ENCODE measurements around the gene ST7L. TPM values are rescaled to one million over a fixed set of nuclear protein-coding genes. Genes with fewer than 3 reads are reported as not detected.

The ST7L gene
- total and polyA plus RNA-seq, 2 of the 4 experiments (the other 2 are of a cell fraction): 7.7 to 14.7 TPM

DNA sequence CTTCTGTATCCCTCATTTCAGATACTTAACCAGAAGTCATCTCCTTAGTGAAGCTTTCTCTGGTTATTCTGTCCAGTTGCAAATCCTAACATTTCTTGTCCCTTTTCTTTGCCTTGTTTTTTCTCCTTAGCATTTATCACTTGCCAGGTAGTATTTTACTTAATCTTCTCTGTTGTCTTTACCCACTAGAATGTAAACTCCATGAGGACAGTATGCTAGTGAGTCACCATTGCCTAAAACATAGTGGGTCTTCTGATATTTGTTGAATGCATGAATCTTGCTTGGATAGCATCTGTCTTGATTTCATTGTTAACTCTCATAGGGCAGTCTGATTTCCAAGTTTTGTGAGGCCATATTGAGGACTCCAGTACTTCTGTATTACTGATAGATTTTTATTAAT lies 10.3 kb upstream of the ST7L start:
- no peak overlapping the region for H3K56ac ChIP-seq (ENCODE audit: extremely low read depth, insufficient read depth, low read length)
- H2BK120ac ChIP-seq (ENCODE audit: low read depth, low read length): no peak overlapping the region
- TF ChIP-seq MAZ (IDR thresholded peaks at IDR 0.05; ENCODE audit: borderline replicate concordance, low read depth, low read length) (no peak), MAFK (IDR thresholded peaks at IDR 0.05; ENCODE audit: low read depth, low read length) (no peak), RFX5 (IDR thresholded peaks at IDR 0.05; ENCODE audit: low read depth, low read length) (no peak), SMC3 (IDR thresholded peaks at IDR 0.05; ENCODE audit: low read depth, low read length) (no peak), RAD21 (IDR thresholded peaks at IDR 0.05; ENCODE audit: low read length) (no peak), CEBPB (IDR thresholded peaks at IDR 0.05; ENCODE audit: low read depth, low read length) (no peak), POLR2A (IDR thresholded peaks at IDR 0.05; ENCODE audit: low read depth, low read length) (no peak), BHLHE40 (IDR thresholded peaks at IDR 0.05; ENCODE audit: low read depth, low read length) (no peak)
- TF ChIP-seq, protein P1, sequence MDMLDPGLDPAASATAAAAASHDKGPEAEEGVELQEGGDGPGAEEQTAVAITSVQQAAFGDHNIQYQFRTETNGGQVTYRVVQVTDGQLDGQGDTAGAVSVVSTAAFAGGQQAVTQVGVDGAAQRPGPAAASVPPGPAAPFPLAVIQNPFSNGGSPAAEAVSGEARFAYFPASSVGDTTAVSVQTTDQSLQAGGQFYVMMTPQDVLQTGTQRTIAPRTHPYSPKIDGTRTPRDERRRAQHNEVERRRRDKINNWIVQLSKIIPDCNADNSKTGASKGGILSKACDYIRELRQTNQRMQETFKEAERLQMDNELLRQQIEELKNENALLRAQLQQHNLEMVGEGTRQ (IDR thresholded peaks at IDR 0.05; ENCODE audit: low read depth, low read length): no peak
- no peak overlapping the region for H4K8ac ChIP-seq (ENCODE audit: low read depth in 2 of 2, low read length in 2 of 2)
- no peak overlapping the region for H4K5ac ChIP-seq (ENCODE audit: low read depth, low read length)
- dilution Hi-C loops (cut with HindIII; ENCODE audit: low sequenced_read_pairs, unreplicated experiment): no loop called here
- peaks cover 6% of the 10 kb centered on the region for H3K36me3 ChIP-seq (ENCODE audit: control insufficient read depth, insufficient read depth, low read length)
- no peak overlapping the region for H3K4me3 ChIP-seq (ENCODE audit: insufficient read depth, low read depth, low read length)
- H3K4ac ChIP-seq (ENCODE audit: low read depth, low read length): no peak overlapping the region
- H2BK15ac ChIP-seq (ENCODE audit: low read depth, low read length): no peak overlapping the region
- H2BK5ac ChIP-seq (ENCODE audit: low read depth, low read length, poor library complexity, severe bottlenecking): no peak overlapping the region
- no peak overlapping the region for H3K18ac ChIP-seq (ENCODE audit: low read depth, low read length)
- no peaks in the 10 kb centered on the region for H3K9me3 ChIP-seq (ENCODE audit: control insufficient read depth, insufficient read depth, low read length)
- H3K23ac ChIP-seq (ENCODE audit: low read depth, low read length): no peak overlapping the region
- no peak overlapping the region for H4K91ac ChIP-seq (ENCODE audit: insufficient read depth, low read depth, low read length)
- peaks cover 0 to 69% of the 10 kb centered on the region in 2 experiments; a peak in 2 of 4 replicates for H3K79me1 ChIP-seq (ENCODE audit: low read depth in 1 of 2, low read length in 2 of 2)
- H3K27ac ChIP-seq (ENCODE audit: insufficient read depth, low read length): no peak overlapping the region
- H3K4me2 ChIP-seq (ENCODE audit: low read depth, low read length): no peak overlapping the region
- H2AK5ac ChIP-seq (ENCODE audit: low read depth, low read length): no peak overlapping the region
- H2BK20ac ChIP-seq (ENCODE audit: low read depth, low read length): no peak overlapping the region
- ChIA-PET CTCF (interaction anchor here (1.3 kb wide), 1 partner anchor 9 kb away, joined by 4 read pairs; no protein-coding TSS in a partner anchor), POLR2A (ENCODE audit: unreplicated experiment) (no interaction called here)
- in situ Hi-C loops (cut with MboI; ENCODE audit: low sequenced_read_pairs): no loop called here
- no peak overlapping the region for H2AFZ ChIP-seq (replicated peaks; ENCODE audit: low read length, poor library complexity)
- ATAC-seq (ENCODE audit: low read depth): no peak
- intact Hi-C loops (cut with micrococcal nuclease): no loop called here
- H2AK9ac ChIP-seq (replicated peaks; ENCODE audit: low read depth, low read length, poor library complexity): no peak overlapping the region
- H3K14ac ChIP-seq (replicated peaks; ENCODE audit: low read depth, low read length): no peak overlapping the region
- H3K4me1 ChIP-seq (ENCODE audit: control insufficient read depth, insufficient read depth, low read length): peaks cover 4% of the 10 kb centered on the region
- peaks cover 96% of the 10 kb centered on the region for H4K20me1 ChIP-seq (ENCODE audit: insufficient read depth, low read length)
- BruUV-seq (replicated peaks): no TSS peak
- no peak for DNase-seq
- H3K27me3 ChIP-seq (ENCODE audit: control insufficient read depth, insufficient read depth, low read length): no peaks in the 10 kb centered on the region
- H3K9ac ChIP-seq (ENCODE audit: low read depth, low read length): no peak overlapping the region
- H3K9me1 ChIP-seq (ENCODE audit: insufficient read depth, low read length): peaks cover 7% of the 10 kb centered on the region

Data from IMR-90 (cell line).